SK-N-SH (cell line): ENCODE measurements around the gene CLVS2. TPM values are rescaled to one million over a fixed set of nuclear protein-coding genes. Genes with fewer than 3 reads are reported as not detected.

ENCODE experiments used
- CTCF ChIA-PET: fragments of 300-600, 350-600 bp; formaldehyde crosslinking; extraction: SDS; loops from one replicate; lab custom pipeline; 2021; lab: Yijun Ruan, JAX
- POLR2A ChIA-PET: fragments of 350-600 bp; sonication (Branson Sonifier 250); formaldehyde crosslinking; extraction: SDS; loops from one replicate; lab custom pipeline; 2020; ENCODE audit warnings: antibody characterized with exemption, inconsistent platforms; lab: Yijun Ruan, JAX
- DNase-seq: peaks from one replicate; pipeline ENCODE4 v3.0.0; 2012
- H2AFZ ChIP-seq: fragments of 200-600 bp; sonication (generic); 2 replicates; pipeline ENCODE4 v1.8.1; 2016; ENCODE audit warnings: antibody characterized with exemption, mild to moderate bottlenecking, low read depth
- H3F3A ChIP-seq: fragments of 200-600 bp; sonication (generic); replicated peaks from 2 replicates; pipeline ENCODE3; 2016; ENCODE audit warnings: antibody characterized with exemption, mild to moderate bottlenecking; ENCODE audit not compliant: insufficient read depth
- H3K27ac ChIP-seq, 2 experiments: fragments of 200-500 bp in 1 of 2; fragments of 200-600 bp in 1 of 2; sonication (Bioruptor generic) in 1 of 2; sonication (generic), shearing (Covaris generic) in 1 of 2; 2 replicates each; pipeline versions ENCODE4 v1.5.1 to v1.6.1; 2014 to 2016; ENCODE audit warnings: low read depth in 2 of 2, inconsistent platforms in 1 of 2, low read length in 1 of 2, mild to moderate bottlenecking in 1 of 2, mixed read lengths in 1 of 2
- H3K27me3 ChIP-seq: fragments of 200-600 bp; sonication (generic), shearing (Covaris generic); 2 replicates; pipeline ENCODE4 v1.6.1; 2016; ENCODE audit warnings: mixed run types; ENCODE audit not compliant: insufficient read depth
- H3K36me3 ChIP-seq, 2 experiments: fragments of 200-500 bp in 1 of 2; fragments of 200-600 bp in 1 of 2; sonication (Bioruptor generic) in 1 of 2; sonication (generic) in 1 of 2; replicated peaks in 1 of 2; 2 replicates each; pipeline versions ENCODE3 to v1.5.1; 2014 to 2016; ENCODE audit warnings: low read length in 1 of 2, mild to moderate bottlenecking in 1 of 2; ENCODE audit not compliant: insufficient read depth in 2 of 2, control insufficient read depth in 1 of 2
- H3K4me1 ChIP-seq, 2 experiments: fragments of 200-500 bp in 1 of 2; fragments of 200-600 bp in 1 of 2; sonication (Bioruptor generic) in 1 of 2; sonication (generic), shearing (Covaris generic) in 1 of 2; 2 replicates each; pipeline versions ENCODE4 v1.5.1 to v1.6.1; 2014 to 2016; ENCODE audit warnings: low read depth in 1 of 2, low read length in 1 of 2, mixed run types in 1 of 2; ENCODE audit not compliant: insufficient read depth in 2 of 2, control insufficient read depth in 1 of 2
- H3K4me2 ChIP-seq: fragments of 200-600 bp; sonication (generic), shearing (Covaris generic); 2 replicates; pipeline ENCODE4 v1.6.1; 2017; ENCODE audit warnings: mixed run types
- H3K4me3 ChIP-seq, 2 experiments: fragments of 200-500 bp in 1 of 2; fragments of 200-600 bp in 1 of 2; sonication (Bioruptor generic) in 1 of 2; sonication (generic), shearing (Covaris generic) in 1 of 2; 2 replicates each; pipeline versions ENCODE4 v1.5.1 to v1.8.1; 2014 to 2016; ENCODE audit warnings: low read depth in 2 of 2, inconsistent platforms in 1 of 2, low read length in 1 of 2, mild to moderate bottlenecking in 1 of 2, mixed read lengths in 1 of 2, moderate library complexity in 1 of 2
- H3K79me2 ChIP-seq: fragments of 200-600 bp; sonication (generic); 2 replicates; pipeline ENCODE4 v1.8.1; 2017; ENCODE audit warnings: mild to moderate bottlenecking; ENCODE audit not compliant: insufficient read depth
- H3K9ac ChIP-seq: fragments of 200-600 bp; sonication (generic); 2 replicates; pipeline ENCODE4 v1.6.1; 2017; ENCODE audit warnings: mixed run types
- H3K9me2 ChIP-seq: fragments of 200-600 bp; sonication (generic); 2 replicates; pipeline ENCODE4 v1.6.1; 2017; ENCODE audit warnings: mixed run types
- H3K9me3 ChIP-seq: fragments of 200-600 bp; sonication (generic); 2 replicates; pipeline ENCODE4 v1.6.1; 2017; ENCODE audit warnings: mixed run types, mild to moderate bottlenecking, moderate library complexity
- H4K20me1 ChIP-seq: fragments of 200-600 bp; sonication (generic); 2 replicates; pipeline ENCODE4 v1.6.1; 2017; ENCODE audit warnings: mild to moderate bottlenecking, mixed run types; ENCODE audit not compliant: insufficient read depth
- CTCF ChIP-seq: fragments of 200-600 bp; sonication (generic); IDR thresholded peaks from 2 replicates; pipeline ENCODE4 v1.6.1; 2017; ENCODE audit warnings: antibody characterized with exemption, mild to moderate bottlenecking, moderate library complexity
- ELF1 ChIP-seq: IDR thresholded peaks from 2 replicates; pipeline ENCODE4 v1.4.0; 2012
- FOXJ3 ChIP-seq: sonication (generic); formaldehyde crosslinking; IDR thresholded peaks from 2 replicates; pipeline ENCODE4 v1.5.1; 2020; ENCODE audit warnings: mild to moderate bottlenecking, missing genetic modification reagents
- GABPA ChIP-seq: IDR thresholded peaks from 2 replicates; pipeline ENCODE4 v1.4.0; 2012; ENCODE audit warnings: low read depth, mild to moderate bottlenecking
- GATA2 ChIP-seq: sonication (generic); formaldehyde crosslinking; IDR thresholded peaks from 2 replicates; pipeline ENCODE4 v1.5.0; 2020; ENCODE audit warnings: mild to moderate bottlenecking, missing genetic modification reagents
- NFIC ChIP-seq: IDR thresholded peaks from 2 replicates; pipeline ENCODE4 v1.4.0; 2012; ENCODE audit warnings: borderline replicate concordance
- POLR2AphosphoS5 ChIP-seq: IDR thresholded peaks from 2 replicates; pipeline ENCODE4 v1.6.1; 2012; ENCODE audit warnings: low read depth, low read length
- RCOR1 ChIP-seq: fragments of 150-350 bp; IDR thresholded peaks from 2 replicates; pipeline ENCODE4 v1.6.1; 2017; ENCODE audit warnings: antibody characterized with exemption, low read length
- REST ChIP-seq: IDR thresholded peaks from 2 replicates; pipeline ENCODE4 v1.6.1; 2012; ENCODE audit warnings: mild to moderate bottlenecking, low read depth, low read length, moderate library complexity
- RFX5 ChIP-seq: IDR thresholded peaks from 2 replicates; pipeline ENCODE4 v1.6.1; 2012; ENCODE audit warnings: mild to moderate bottlenecking, improper control_type of control experiment, low read length
- SMC3 ChIP-seq: IDR thresholded peaks from 2 replicates; pipeline ENCODE4 v1.6.1; 2012; ENCODE audit warnings: low read depth, low read length, improper control_type of control experiment
- USF2 ChIP-seq: fragments of 150-350 bp; IDR thresholded peaks from 2 replicates; pipeline ENCODE4 v1.6.1; 2017; ENCODE audit warnings: antibody characterized with exemption, low read length, low read depth, borderline replicate concordance
- YY1 ChIP-seq: IDR thresholded peaks from 2 replicates; pipeline ENCODE4 v1.4.0; 2012; ENCODE audit warnings: low read depth, mild to moderate bottlenecking
- WGBS: methylation state at CpG from one replicate; pipeline ENCODE4 v1.1.6; 2017; ENCODE audit warnings: low lambda C conversion rate; 5-methylcytosine and 5-hydroxymethylcytosine counted together
- polyA plus RNA-seq, 3 experiments: library from polyadenylated mRNA; depleted of rRNA; stranded (reverse); fragments of >200 nt; gene quantifications; 2 replicates each; pipeline ENCODE4 v1.2.3, GENCODE V29; 2012

Gene CLVS2
- polyA plus RNA-seq, 1 of the 3 experiments (the other 2 are of a cell fraction) = 0.05 TPM

GRCh38 chr6:122953766-122954165 lies 42.3 kb upstream of the CLVS2 start (continued):
- TF ChIP-seq RCOR1 = no peak
- TF ChIP-seq, all 33 proteins: peak for 0

- CTCF ChIA-PET = no interaction called here
- H3K9me2 ChIP-seq = no peaks in the 10 kb centered on the region
- H3K9me3 ChIP-seq = no peaks in the 10 kb centered on the region
- no peaks in the 10 kb centered on the region for H4K20me1 ChIP-seq
- H2AFZ ChIP-seq = no peak overlapping the region
- H3K79me2 ChIP-seq = no peaks in the 10 kb centered on the region
- H3K36me3 ChIP-seq = no peaks in the 10 kb centered on the region
- H3K4me3 ChIP-seq = no peak overlapping the region
- 30% methylated on average over 2 of the region's 2 CpGs for WGBS
- DNase-seq = no peak
- TF ChIP-seq YY1 (no peak), ELF1 (no peak), NFIC (no peak), USF2 (no peak), POLR2AphosphoS5 (no peak), REST (no peak), FOXJ3 (no peak), SMC3 (no peak), GABPA (no peak), GATA2 (CRISPR knock-in tag) (no peak), CTCF (no peak), RFX5 (no peak)
- H3K9ac ChIP-seq = no peak overlapping the region
- H3K4me2 ChIP-seq = no peak overlapping the region
- no peaks in the 10 kb centered on the region for H3K4me1 ChIP-seq
- POLR2A ChIA-PET = no interaction called here
- no peak overlapping the region for H3K27ac ChIP-seq
- no peaks in the 10 kb centered on the region for H3F3A ChIP-seq
- H3K27me3 ChIP-seq = no peaks in the 10 kb centered on the region
These were observed 39.7 kb upstream of the CLVS2 start for GRCh38 chr6:122956376-122956775.
